ENCODE results near the gene LHFPL5. TPM values are rescaled to one million over a fixed set of nuclear protein-coding genes. Genes with fewer than 3 reads are reported as not detected.

LHFPL5 gene
- total RNA-seq, 4 donors from 2014 or later, result not detected

GRCh38 chr6:35784200-35784599 is 21.0 kb upstream of the LHFPL5 start:
- H3K9me3 ChIP-seq, result no peaks in the 10 kb centered on the region
- intact Hi-C loops (cut with DNase I), result no loop called here
- no peak overlapping the region for H3K4me3 ChIP-seq
- 32 to 33% methylated on average over 2 of the region's 2 CpGs for WGBS, 2 donors
- DNase-seq, result no peak
- H3K27ac ChIP-seq, result no peak overlapping the region
- TF ChIP-seq CTCF (IDR thresholded peaks at IDR 0.05) (no peak), POLR2A (IDR thresholded peaks at IDR 0.05) (no peak)
- peaks cover 0 to 54% (median 6%) of the 10 kb centered on the region in 4 donors for H3K27me3 ChIP-seq
- H3K4me1 ChIP-seq, result peaks cover 0 to 11% (median 0%) of the 10 kb centered on the region in 3 donors
- H3K36me3 ChIP-seq, result no peaks in the 10 kb centered on the region

GRCh38 chr6:35786272-35786671 is 18.9 kb upstream of the LHFPL5 start:
- no peaks in the 10 kb centered on the region for H3K36me3 ChIP-seq
- 62 to 63% methylated on average over 2 of the region's 2 CpGs for WGBS, 2 donors
- H3K4me3 ChIP-seq, result no peak overlapping the region
- H3K9me3 ChIP-seq, result no peaks in the 10 kb centered on the region
- no peak for TF ChIP-seq CTCF (IDR thresholded peaks at IDR 0.05)
- no peak for TF ChIP-seq POLR2A (IDR thresholded peaks at IDR 0.05)
- H3K27ac ChIP-seq, result no peak overlapping the region
- H3K4me1 ChIP-seq, result peaks cover 0 to 11% (median 0%) of the 10 kb centered on the region in 3 donors
- no peak for DNase-seq
- peaks cover 0 to 68% (median 8%) of the 10 kb centered on the region in 4 donors for H3K27me3 ChIP-seq
- intact Hi-C loops (cut with DNase I), result no loop called here

DNA sequence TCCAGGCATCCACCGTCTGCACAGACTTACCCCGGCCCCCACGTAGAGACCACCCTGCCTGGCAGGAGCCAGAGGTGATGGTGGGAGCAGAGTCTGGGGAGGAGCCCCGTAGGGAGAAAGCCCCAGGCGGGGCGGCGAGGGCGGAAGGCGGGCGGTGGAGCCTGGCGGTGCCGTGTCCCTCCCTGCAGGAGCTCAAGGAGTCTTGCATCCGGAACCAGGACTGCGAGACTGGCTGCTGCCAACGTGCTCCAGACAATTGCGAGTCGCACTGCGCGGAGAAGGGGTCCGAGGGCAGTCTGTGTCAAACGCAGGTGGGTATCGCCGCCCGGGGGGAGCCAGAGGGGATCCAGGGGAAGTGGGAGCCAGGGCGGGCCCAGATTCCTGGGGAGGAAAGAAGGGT is 18.3 kb upstream of the LHFPL5 start:
- H3K27me3 ChIP-seq, result peaks cover 0 to 71% (median 8%) of the 10 kb centered on the region in 4 donors
- intact Hi-C loops (cut with DNase I), result no loop called here
- no peaks in the 10 kb centered on the region for H3K36me3 ChIP-seq
- 48 to 55% methylated on average over 25 of the region's 25 CpGs for WGBS, 2 donors
- TF ChIP-seq CTCF (IDR thresholded peaks at IDR 0.05), result no peak
- TF ChIP-seq POLR2A (IDR thresholded peaks at IDR 0.05), result no peak
- no peak overlapping the region for H3K27ac ChIP-seq
- peak overlapping the region in 1 of 4 donors; percentile 1 for H3K4me3 ChIP-seq
- no peaks in the 10 kb centered on the region for H3K9me3 ChIP-seq
- DNase-seq, result no peak
- peaks cover 0 to 11% (median 0%) of the 10 kb centered on the region in 3 donors for H3K4me1 ChIP-seq

DNA sequence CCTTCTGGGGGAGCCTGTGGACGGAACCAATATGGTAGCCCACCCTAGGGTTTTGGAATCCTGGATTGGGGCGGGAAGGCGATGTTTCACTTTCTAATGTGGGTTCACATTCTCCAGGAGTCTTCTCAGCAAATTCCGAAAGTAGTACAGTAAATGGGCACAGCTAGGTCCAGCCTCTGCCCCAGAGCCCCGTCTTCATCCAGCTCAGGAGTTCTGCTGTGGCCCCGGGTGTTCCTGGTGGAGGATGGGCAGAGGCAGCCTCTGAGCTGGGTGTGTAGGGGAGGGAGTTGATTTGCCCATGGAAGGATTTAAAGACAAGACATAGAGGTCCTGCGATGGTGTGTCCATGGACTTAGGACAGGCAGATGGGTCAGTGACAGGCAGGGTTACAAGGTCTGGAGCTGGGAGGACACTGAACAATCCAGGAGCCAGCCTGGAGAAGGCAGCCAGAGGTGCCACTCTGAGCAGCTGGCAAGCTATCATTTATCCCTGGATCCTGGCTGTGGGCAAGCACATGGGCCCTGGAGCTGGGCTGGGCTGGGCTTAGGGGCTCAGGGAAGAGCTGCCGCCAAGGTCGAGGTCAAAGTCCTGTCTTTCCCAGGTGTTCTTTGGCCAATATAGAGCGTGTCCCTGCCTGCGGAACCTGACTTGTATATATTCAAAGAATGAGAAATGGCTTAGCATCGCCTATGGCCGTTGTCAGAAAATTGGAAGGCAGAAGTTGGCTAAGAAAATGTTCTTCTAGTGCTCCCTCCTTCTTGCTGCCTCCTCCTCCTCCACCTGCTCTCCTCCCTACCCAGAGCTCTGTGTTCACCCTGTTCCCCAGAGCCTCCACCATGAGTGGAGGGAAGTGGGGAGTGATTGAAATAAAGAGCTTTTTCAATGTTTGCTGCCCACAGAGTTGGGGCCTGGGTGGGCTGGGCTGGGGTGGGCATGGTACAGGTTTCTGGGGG is 17.6 kb upstream of the LHFPL5 start:
- Histone ChIP-seq H3K27me3 (peaks cover 0 to 74% (median 8%) of the 10 kb centered on the region in 4 donors), H3K27ac (no peak overlapping the region), H3K36me3 (no peaks in the 10 kb centered on the region), H3K4me1 (peaks cover 0 to 8% (median 0%) of the 10 kb centered on the region in 3 donors), H3K9me3 (no peaks in the 10 kb centered on the region), H3K4me3 (no peak overlapping the region)
- TF ChIP-seq CTCF (IDR thresholded peaks at IDR 0.05), result no peak
- TF ChIP-seq POLR2A (IDR thresholded peaks at IDR 0.05), result no peak
- DNase-seq, result no peak
- intact Hi-C loops (cut with DNase I), result no loop called here
- 48 to 70% methylated on average over 11 to 13 of the region's 13 CpGs for WGBS, 2 donors

GRCh38 chr6:35788423-35788982 is 16.6 kb upstream of the LHFPL5 start:
- Histone ChIP-seq H3K9me3 (no peaks in the 10 kb centered on the region), H3K27me3 (peaks cover 0 to 78% (median 8%) of the 10 kb centered on the region in 4 donors), H3K27ac (no peak overlapping the region), H3K4me3 (no peak overlapping the region), H3K4me1 (peaks cover 0 to 8% (median 0%) of the 10 kb centered on the region in 3 donors), H3K36me3 (no peaks in the 10 kb centered on the region)
- 57 to 64% methylated on average over 4 of the region's 4 CpGs for WGBS, 2 donors
- intact Hi-C loops (cut with DNase I), result no loop called here
- DNase-seq, result no peak
- TF ChIP-seq POLR2A (IDR thresholded peaks at IDR 0.05) (no peak), CTCF (IDR thresholded peaks at IDR 0.05) (no peak)

Measured in esophagus squamous epithelium (tissue), 5 donors.